Mesenchymal stem cell (in vitro differentiated cells and primary cell): ENCODE measurements around the gene MAMSTR.

ENCODE experiments used
- DNase-seq: peaks from one replicate; pipeline ENCODE4 v3.0.0-alpha.2; 2013
- H2AFZ ChIP-seq: one replicate; pipeline ENCODE4 v1.6.1; 2013; ENCODE audit warnings: low read depth, mild to moderate bottlenecking, control low read depth, inconsistent platforms, low read length, moderate library complexity
- H2AK5ac ChIP-seq: 2 replicates; pipeline ENCODE4 v1.6.1; 2013; ENCODE audit warnings: low read length, moderate library complexity, mild to moderate bottlenecking, inconsistent platforms; ENCODE audit not compliant: severe bottlenecking
- H2BK120ac ChIP-seq: one replicate; pipeline ENCODE4 v1.6.1; 2013; ENCODE audit warnings: low read depth, mild to moderate bottlenecking, inconsistent platforms, low read length, moderate library complexity
- H2BK12ac ChIP-seq, 2 experiments: one replicate each; pipeline ENCODE4 v1.6.1; 2013; ENCODE audit warnings: inconsistent platforms in 2 of 2, low read length in 2 of 2, mild to moderate bottlenecking in 2 of 2, moderate library complexity in 2 of 2, control low read depth in 1 of 2
- H2BK15ac ChIP-seq: one replicate; pipeline ENCODE4 v1.6.1; 2013; ENCODE audit warnings: mild to moderate bottlenecking, low read depth, inconsistent platforms; ENCODE audit not compliant: poor library complexity, severe bottlenecking
- H2BK5ac ChIP-seq: 2 replicates; pipeline ENCODE4 v1.6.1; 2013; ENCODE audit warnings: low read depth, mild to moderate bottlenecking, low read length, control low read depth, inconsistent platforms; ENCODE audit not compliant: poor library complexity, severe bottlenecking
- H3K14ac ChIP-seq, 2 experiments: one replicate each; pipeline ENCODE4 v1.6.1; 2013; ENCODE audit warnings: inconsistent platforms in 2 of 2, low read length in 2 of 2, control low read depth in 1 of 2, mild to moderate bottlenecking in 1 of 2, moderate library complexity in 1 of 2
- H3K18ac ChIP-seq, 2 experiments: one replicate each; pipeline ENCODE4 v1.6.1; 2013; ENCODE audit warnings: inconsistent platforms in 2 of 2, low read length in 2 of 2, control low read depth in 1 of 2, low read depth in 1 of 2, mild to moderate bottlenecking in 1 of 2
- H3K23ac ChIP-seq, 2 experiments: one replicate each; pipeline ENCODE4 v1.6.1; 2013; ENCODE audit warnings: inconsistent platforms in 2 of 2, low read length in 2 of 2, mild to moderate bottlenecking in 2 of 2, moderate library complexity in 2 of 2, control low read depth in 1 of 2
- H3K27ac ChIP-seq: 2 replicates; pipeline ENCODE4 v1.5.1; 2013; ENCODE audit warnings: mild to moderate bottlenecking, moderate library complexity, low read length, control low read depth, inconsistent platforms; ENCODE audit not compliant: poor library complexity, severe bottlenecking
- H3K27me3 ChIP-seq, 2 experiments: 2 replicates each; pipeline versions ENCODE4 v1.6.1 to v1.7.0; 2013; ENCODE audit warnings: low read length in 2 of 2, mild to moderate bottlenecking in 2 of 2, moderate library complexity in 2 of 2, control low read depth in 1 of 2, inconsistent platforms in 1 of 2; ENCODE audit not compliant: control insufficient read depth in 1 of 2, insufficient read depth in 1 of 2
- H3K36me3 ChIP-seq, 2 experiments: 2 replicates each; pipeline versions ENCODE4 v1.6.1 to v1.7.0; 2013; ENCODE audit warnings: low read length in 2 of 2, control low read depth in 1 of 2, inconsistent platforms in 1 of 2, low read depth in 1 of 2, mild to moderate bottlenecking in 1 of 2; ENCODE audit not compliant: insufficient read depth in 2 of 2, control insufficient read depth in 1 of 2
- H3K4ac ChIP-seq, 2 experiments: one replicate each; pipeline ENCODE4 v1.6.1; 2013; ENCODE audit warnings: inconsistent platforms in 2 of 2, low read length in 2 of 2, mild to moderate bottlenecking in 2 of 2, moderate library complexity in 2 of 2, control low read depth in 1 of 2, low read depth in 1 of 2
- H3K4me1 ChIP-seq: 2 replicates; pipeline ENCODE4 v1.6.1; 2013; ENCODE audit warnings: low read depth, low read length, control low read depth; ENCODE audit not compliant: control insufficient read depth, insufficient read depth
- H3K4me2 ChIP-seq: 2 replicates; pipeline ENCODE4 v1.6.1; 2013; ENCODE audit warnings: low read length, mild to moderate bottlenecking, inconsistent platforms; ENCODE audit not compliant: poor library complexity, severe bottlenecking
- H3K4me3 ChIP-seq, 2 experiments: 2 replicates each; pipeline versions ENCODE4 v1.5.1 to v1.7.0; 2013; ENCODE audit warnings: low read length in 2 of 2, mild to moderate bottlenecking in 2 of 2, control low read depth in 1 of 2, low read depth in 1 of 2; ENCODE audit not compliant: insufficient read depth in 1 of 2
- H3K79me1 ChIP-seq: replicated peaks from 2 replicates; pipeline ENCODE4 v1.6.1; 2013; ENCODE audit warnings: mild to moderate bottlenecking, control low read depth, low read length, inconsistent platforms; ENCODE audit not compliant: poor library complexity, severe bottlenecking
- H3K9ac ChIP-seq: 2 replicates; pipeline ENCODE4 v1.7.0; 2013; ENCODE audit warnings: mild to moderate bottlenecking, low read length, moderate library complexity
- H3K9me3 ChIP-seq: 2 replicates; pipeline ENCODE4 v1.7.0; 2013; ENCODE audit warnings: mild to moderate bottlenecking, low read length; ENCODE audit not compliant: control insufficient read depth
- H4K8ac ChIP-seq: one replicate; pipeline ENCODE4 v1.6.1; 2013; ENCODE audit warnings: inconsistent platforms, mild to moderate bottlenecking, low read length, moderate library complexity
- H4K91ac ChIP-seq: one replicate; pipeline ENCODE4 v1.6.1; 2013; ENCODE audit warnings: mild to moderate bottlenecking, low read length, inconsistent platforms
- WGBS: methylation state at CpG from one replicate; pipeline ENCODE4 v1.1.7; 2013; ENCODE audit warnings: mixed read lengths; 5-methylcytosine and 5-hydroxymethylcytosine counted together

MAMSTR gene

DNA sequence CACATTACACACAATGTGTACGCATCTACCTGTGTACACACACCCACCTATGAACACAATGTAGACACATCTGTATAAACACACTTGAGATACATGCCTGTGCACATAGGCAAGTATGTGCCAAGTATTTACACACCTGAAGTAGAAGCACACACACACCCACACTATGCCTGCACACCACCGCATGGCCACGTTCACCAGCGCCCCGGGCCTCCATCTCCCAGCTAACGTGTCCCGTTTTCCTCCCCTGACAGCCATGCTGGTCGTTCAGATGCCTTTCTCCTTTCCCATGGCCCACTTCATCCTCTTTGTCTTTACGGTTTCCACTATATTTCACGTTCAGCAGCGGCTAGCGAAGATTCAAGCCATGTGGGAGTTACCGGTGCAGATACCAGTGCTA lies 16.8 kb downstream of the MAMSTR start:
- no peak overlapping the region for H2AK5ac ChIP-seq
- H4K8ac ChIP-seq = no peak overlapping the region
- H4K91ac ChIP-seq = no peak overlapping the region
- no peaks in the 10 kb centered on the region for H3K79me1 ChIP-seq
- WGBS = 95% methylated on average over 13 of the region's 13 CpGs
- H3K4me1 ChIP-seq = peaks cover 7% of the 10 kb centered on the region
- no peak overlapping the region for H3K23ac ChIP-seq
- H3K14ac ChIP-seq = no peak overlapping the region
- H2BK15ac ChIP-seq = no peak overlapping the region
- no peak overlapping the region for H3K9ac ChIP-seq
- no peak overlapping the region for H3K4ac ChIP-seq
- no peak overlapping the region for H2BK5ac ChIP-seq
- no peak overlapping the region for H2BK120ac ChIP-seq
- H3K36me3 ChIP-seq = peaks cover 7 to 15% of the 10 kb centered on the region in 2 experiments
- H3K27me3 ChIP-seq = no peaks in the 10 kb centered on the region
- H2BK12ac ChIP-seq = no peak overlapping the region
- H3K4me2 ChIP-seq = no peak overlapping the region
- H3K27ac ChIP-seq = no peak overlapping the region
- DNase-seq = no peak
- H2AFZ ChIP-seq = no peak overlapping the region
- H3K4me3 ChIP-seq = no peak overlapping the region
- H3K18ac ChIP-seq = no peak overlapping the region
- no peaks in the 10 kb centered on the region for H3K9me3 ChIP-seq

DNA sequence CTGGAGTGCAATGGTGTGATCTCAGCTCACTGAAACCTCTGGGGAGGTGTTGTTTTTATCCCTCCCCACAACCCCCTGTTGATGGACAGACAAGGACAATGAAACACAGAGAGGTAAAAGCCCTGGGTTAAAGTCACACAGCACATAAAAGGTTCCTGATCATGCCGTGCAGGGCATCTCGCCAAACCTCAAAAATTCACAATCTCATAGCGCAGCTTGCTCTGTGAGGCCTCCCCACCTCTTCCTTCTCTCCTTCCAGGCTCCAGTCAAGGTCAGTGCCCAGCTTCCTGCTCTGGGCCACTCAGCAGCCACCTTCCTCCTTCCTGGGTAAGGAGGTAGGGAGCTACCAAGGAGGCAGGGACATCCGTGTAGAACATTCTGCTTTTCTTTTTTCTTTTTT lies 21.5 kb downstream of the MAMSTR start:
- no peak overlapping the region for H2BK5ac ChIP-seq
- no peak overlapping the region for H2BK12ac ChIP-seq
- no peaks in the 10 kb centered on the region for H3K79me1 ChIP-seq
- 68% methylated on average over 3 of the region's 4 CpGs for WGBS
- peak overlapping the region; percentile 34 for H3K9ac ChIP-seq
- peak overlapping the region; percentile 12 for H4K8ac ChIP-seq
- H3K18ac ChIP-seq = no peak overlapping the region
- H4K91ac ChIP-seq = no peak overlapping the region
- H3K27ac ChIP-seq = no peak overlapping the region
- peaks cover 20% of the 10 kb centered on the region for H3K4me1 ChIP-seq
- no peak overlapping the region for H3K4ac ChIP-seq
- no peak overlapping the region for H2AK5ac ChIP-seq
- peaks cover 8 to 21% of the 10 kb centered on the region in 2 experiments for H3K27me3 ChIP-seq
- peak; percentile 62 for DNase-seq
- no peak overlapping the region for H3K4me2 ChIP-seq
- no peak overlapping the region for H3K4me3 ChIP-seq
- H3K23ac ChIP-seq = no peak overlapping the region
- no peak overlapping the region for H2AFZ ChIP-seq
- no peak overlapping the region for H3K14ac ChIP-seq
- peaks cover 3 to 5% of the 10 kb centered on the region in 2 experiments for H3K36me3 ChIP-seq
- H3K9me3 ChIP-seq = no peaks in the 10 kb centered on the region
- H2BK15ac ChIP-seq = peak overlapping the region; percentile 67
- H2BK120ac ChIP-seq = no peak overlapping the region

DNA sequence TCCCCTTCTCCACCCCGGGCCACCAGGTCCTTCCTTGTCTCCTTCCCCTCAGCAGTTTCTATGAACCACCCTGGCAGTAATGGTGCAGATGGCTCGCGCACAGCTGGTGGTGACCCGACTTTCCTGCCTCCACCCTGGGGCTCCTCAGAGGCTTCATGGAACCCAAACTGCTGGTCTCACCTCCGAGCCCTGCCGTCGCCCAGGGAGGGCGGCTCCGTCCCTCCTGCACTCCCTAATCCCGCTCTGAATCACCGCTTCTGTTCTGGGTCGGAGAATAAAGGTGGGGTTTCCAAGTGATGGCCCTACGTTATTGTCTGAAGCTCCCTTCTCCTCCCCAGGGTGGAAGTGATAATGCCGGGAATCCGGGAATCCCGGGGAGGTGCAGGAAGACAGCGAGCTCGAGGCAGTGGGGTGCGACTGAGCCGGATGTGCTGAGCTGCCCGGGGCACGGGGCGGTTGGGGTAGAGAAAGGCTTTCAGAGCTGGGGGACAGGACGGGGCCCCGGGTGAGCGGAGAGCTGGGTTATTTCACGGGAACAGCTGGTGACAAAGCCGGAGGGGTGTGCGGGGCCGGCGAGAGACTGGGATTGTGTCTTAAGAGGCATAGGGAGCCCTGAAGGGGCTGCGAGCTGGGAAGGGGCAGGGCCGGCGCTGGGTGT lies 23.0 kb downstream of the MAMSTR start:
- peak overlapping the region in 1 of 2 experiments; percentile 66 for H2BK12ac ChIP-seq
- no peak overlapping the region for H2AFZ ChIP-seq
- no peak overlapping the region for H2BK5ac ChIP-seq
- H3K9me3 ChIP-seq = no peaks in the 10 kb centered on the region
- H3K27me3 ChIP-seq = peaks cover 8 to 21% of the 10 kb centered on the region in 2 experiments
- H4K8ac ChIP-seq = peak overlapping the region; percentile 57
- WGBS = 2% methylated on average over 31 of the region's 34 CpGs
- no peaks in the 10 kb centered on the region for H3K79me1 ChIP-seq
- peak overlapping the region; percentile 22 for H2BK120ac ChIP-seq
- H2BK15ac ChIP-seq = peak overlapping the region; percentile 57
- DNase-seq = peak; percentile 20
- H3K9ac ChIP-seq = peak overlapping the region; percentile 27
- peak overlapping the region; percentile 62 for H4K91ac ChIP-seq
- H3K14ac ChIP-seq = peak overlapping the region in 1 of 2 experiments; percentile 89
- H3K4me1 ChIP-seq = peaks cover 20% of the 10 kb centered on the region
- no peak overlapping the region for H3K27ac ChIP-seq
- peak overlapping the region in 1 of 2 experiments; percentile 49 for H3K4ac ChIP-seq
- H3K36me3 ChIP-seq = peaks cover 0 to 3% of the 10 kb centered on the region in 2 experiments
- peak overlapping the region in 1 of 2 experiments; percentile 38 for H3K4me3 ChIP-seq
- no peak overlapping the region for H2AK5ac ChIP-seq
- peak overlapping the region in 1 of 2 experiments; percentile 63 for H3K18ac ChIP-seq
- no peak overlapping the region for H3K23ac ChIP-seq
- H3K4me2 ChIP-seq = peak overlapping the region; percentile 57

DNA sequence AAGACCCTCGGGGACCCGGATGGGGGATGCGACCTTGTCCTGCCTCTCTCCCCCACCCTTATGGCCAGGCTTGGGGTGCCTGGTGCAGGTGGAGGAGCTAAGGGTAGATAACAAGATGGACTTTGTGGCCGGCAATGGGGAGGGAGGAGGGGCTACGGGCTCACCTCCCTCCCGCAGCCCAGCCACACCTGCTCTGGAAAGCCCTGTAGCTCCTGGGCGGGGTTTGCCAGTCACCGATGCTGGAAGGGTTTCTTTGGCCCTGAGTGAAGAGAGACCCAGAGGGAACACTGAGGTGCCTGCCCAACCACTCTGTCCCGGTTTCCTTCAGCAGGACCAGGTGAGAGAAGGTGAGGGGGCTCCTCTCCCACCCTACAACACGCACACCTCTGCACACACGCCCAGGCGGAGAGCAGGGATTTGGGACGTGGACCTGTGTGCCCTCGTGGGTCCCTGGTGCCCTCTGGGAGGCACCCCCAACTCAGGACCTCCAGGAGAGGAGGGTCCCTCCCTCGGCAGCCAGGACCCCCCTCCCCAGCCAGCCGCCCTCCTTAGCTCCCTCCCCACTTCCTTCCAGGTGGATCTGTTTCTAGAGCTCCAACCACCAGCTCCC lies 23.7 kb downstream of the MAMSTR start, which contains the start of gene FUT2:
FUT2 (plus strand) TSS at position 229 of the 610 bp plus-strand sequence. CDS start 6,986 bp downstream, outside the sequence.
- 14% methylated on average over 11 of the region's 16 CpGs for WGBS
- no peak for DNase-seq
- peak within 1 kb of the TSS in 1 of 2 experiments; percentile 49 for H3K4ac ChIP-seq
- peak within 1 kb of the TSS in 1 of 2 experiments; percentile 66 for H2BK12ac ChIP-seq
- peak within 1 kb of the TSS in 1 of 2 experiments; percentile 63 for H3K18ac ChIP-seq
- peak within 1 kb of the TSS in 1 of 2 experiments; percentile 89 for H3K14ac ChIP-seq
- no peak within 1 kb of the TSS for H2AK5ac ChIP-seq
- no peak within 1 kb of the TSS for H2BK5ac ChIP-seq
- peak within 1 kb of the TSS; percentile 27 for H3K9ac ChIP-seq
- peaks cover 8 to 21% of the 10 kb centered on the region in 2 experiments for H3K27me3 ChIP-seq
- H3K36me3 ChIP-seq = no peaks in the 10 kb centered on the region
- no peak within 1 kb of the TSS for H3K27ac ChIP-seq
- no peaks in the 10 kb centered on the region for H3K79me1 ChIP-seq
- H2AFZ ChIP-seq = no peak within 1 kb of the TSS
- no peaks in the 10 kb centered on the region for H3K9me3 ChIP-seq
- H4K91ac ChIP-seq = peak within 1 kb of the TSS; percentile 62
- peak within 1 kb of the TSS; percentile 57 for H4K8ac ChIP-seq
- H3K4me3 ChIP-seq = peak within 1 kb of the TSS in 1 of 2 experiments; percentile 38
- H3K4me1 ChIP-seq = peaks cover 20% of the 10 kb centered on the region
- H3K4me2 ChIP-seq = peak within 1 kb of the TSS; percentile 57
- H3K23ac ChIP-seq = peak within 1 kb of the TSS in 1 of 2 experiments; percentile 74
- peak within 1 kb of the TSS; percentile 57 for H2BK15ac ChIP-seq
- peak within 1 kb of the TSS; percentile 22 for H2BK120ac ChIP-seq
